SIG-M5 treated with dmso at 0.1 percent for 504 hours (cell line): Measurements from ENCODE around the gene RGS7.
"Not testable (repeated sequence)": the region's sequence is repeated elsewhere in the genome, so short reads cannot be mapped to it uniquely, and the experiment has no call there.

Experiments used
- DNase-seq: peaks from one replicate; lab custom pipeline; 2025; ENCODE audit not compliant: unreplicated experiment; lab: John Stamatoyannopoulos, UW

Gene RGS7

GRCh38 chr1:241142493-241142892 lies 214.5 kb downstream of the RGS7 start:
- DNase-seq, result no peak

GRCh38 chr1:241141646-241142045 lies 215.4 kb downstream of the RGS7 start:
- not testable (repeated sequence) for DNase-seq

GRCh38 chr1:241140670-241141069 lies 216.3 kb downstream of the RGS7 start:
- no peak for DNase-seq

- no peak for DNase-seq
These were observed 218.0 kb downstream of the RGS7 start for GRCh38 chr1:241139047-241139446.

- no peak for DNase-seq
These were observed 218.8 kb downstream of the RGS7 start for GRCh38 chr1:241138248-241138647.

- DNase-seq, result no peak
These were observed 220.6 kb downstream of the RGS7 start for GRCh38 chr1:241136389-241136788.

GRCh38 chr1:241131636-241132194 lies 225.3 kb downstream of the RGS7 start:
- no peak for DNase-seq

GRCh38 chr1:241130881-241131280 lies 226.1 kb downstream of the RGS7 start:
- DNase-seq, result no peak

GRCh38 chr1:241129207-241129960 lies 227.6 kb downstream of the RGS7 start:
- DNase-seq, result no peak

GRCh38 chr1:241125286-241125685 lies 231.7 kb downstream of the RGS7 start:
- no peak for DNase-seq

- DNase-seq, result no peak
These were observed 239.0 kb downstream of the RGS7 start for GRCh38 chr1:241118049-241118448.

- DNase-seq, result no peak
These were observed 241.2 kb downstream of the RGS7 start for GRCh38 chr1:241115784-241116183.

GRCh38 chr1:241114699-241115233 lies 242.2 kb downstream of the RGS7 start:
- no peak for DNase-seq

GRCh38 chr1:241113557-241113956 lies 243.4 kb downstream of the RGS7 start:
- DNase-seq, result no peak

GRCh38 chr1:241109039-241109438 lies 248.0 kb downstream of the RGS7 start:
- DNase-seq, result no peak

GRCh38 chr1:241105147-241105546 lies 251.9 kb downstream of the RGS7 start:
- no peak for DNase-seq

- no peak for DNase-seq
These were observed 254.3 kb downstream of the RGS7 start for GRCh38 chr1:241102664-241103063.

GRCh38 chr1:241101622-241102021 lies 255.4 kb downstream of the RGS7 start:
- DNase-seq, result no peak

GRCh38 chr1:241097479-241097878 lies 259.5 kb downstream of the RGS7 start:
- no peak for DNase-seq

GRCh38 chr1:241096982-241097381 lies 260.0 kb downstream of the RGS7 start:
- no peak for DNase-seq

GRCh38 chr1:241095847-241096246 lies 261.2 kb downstream of the RGS7 start:
- DNase-seq, result no peak

GRCh38 chr1:241090798-241091197 lies 266.2 kb downstream of the RGS7 start:
- DNase-seq, result no peak

GRCh38 chr1:241089066-241089465 lies 267.9 kb downstream of the RGS7 start:
- not testable (repeated sequence) for DNase-seq
